ENCODE measurements around the gene CPNE7.

CPNE7 gene

DNA sequence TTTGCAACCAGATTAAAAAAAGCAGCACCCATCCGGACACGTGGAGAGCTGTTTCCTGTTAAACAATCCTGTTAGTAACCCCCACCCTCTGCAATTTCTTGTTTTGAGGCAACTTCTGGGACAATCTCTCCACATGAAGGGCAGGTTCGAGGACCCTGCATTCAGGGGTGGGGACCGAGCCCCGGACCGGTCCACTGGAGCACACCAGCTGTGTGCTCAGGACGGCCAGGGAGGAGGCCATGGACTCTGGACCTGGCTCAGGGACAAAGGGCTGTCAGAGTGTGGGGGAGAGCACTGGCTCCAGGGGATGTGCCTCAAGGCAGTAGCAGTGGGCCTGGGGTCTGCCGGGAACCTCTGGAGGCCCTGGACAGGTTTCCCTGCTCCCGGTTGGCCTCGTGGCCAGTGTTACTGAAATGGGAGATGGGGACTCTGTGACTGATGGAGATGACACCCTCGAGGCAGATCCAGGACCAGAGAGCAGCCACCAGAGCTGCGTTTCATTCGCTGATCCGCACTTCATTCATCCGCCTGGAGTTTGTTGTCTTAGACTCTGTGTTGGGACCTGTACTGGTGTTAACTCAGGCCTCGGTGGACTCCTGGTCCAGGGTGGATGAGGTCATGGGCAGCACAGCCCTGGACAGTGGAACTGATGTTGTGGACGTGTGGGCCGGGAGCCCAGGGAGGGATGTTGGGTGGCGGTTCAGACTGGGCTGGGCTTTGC is 2.9 kb upstream of the CPNE7 start:
- TF ChIP-seq, protein P1, sequence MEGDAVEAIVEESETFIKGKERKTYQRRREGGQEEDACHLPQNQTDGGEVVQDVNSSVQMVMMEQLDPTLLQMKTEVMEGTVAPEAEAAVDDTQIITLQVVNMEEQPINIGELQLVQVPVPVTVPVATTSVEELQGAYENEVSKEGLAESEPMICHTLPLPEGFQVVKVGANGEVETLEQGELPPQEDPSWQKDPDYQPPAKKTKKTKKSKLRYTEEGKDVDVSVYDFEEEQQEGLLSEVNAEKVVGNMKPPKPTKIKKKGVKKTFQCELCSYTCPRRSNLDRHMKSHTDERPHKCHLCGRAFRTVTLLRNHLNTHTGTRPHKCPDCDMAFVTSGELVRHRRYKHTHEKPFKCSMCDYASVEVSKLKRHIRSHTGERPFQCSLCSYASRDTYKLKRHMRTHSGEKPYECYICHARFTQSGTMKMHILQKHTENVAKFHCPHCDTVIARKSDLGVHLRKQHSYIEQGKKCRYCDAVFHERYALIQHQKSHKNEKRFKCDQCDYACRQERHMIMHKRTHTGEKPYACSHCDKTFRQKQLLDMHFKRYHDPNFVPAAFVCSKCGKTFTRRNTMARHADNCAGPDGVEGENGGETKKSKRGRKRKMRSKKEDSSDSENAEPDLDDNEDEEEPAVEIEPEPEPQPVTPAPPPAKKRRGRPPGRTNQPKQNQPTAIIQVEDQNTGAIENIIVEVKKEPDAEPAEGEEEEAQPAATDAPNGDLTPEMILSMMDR (conservative IDR thresholded peaks at IDR 0.05; ENCODE audit: low read length): no peak
- no peak for DNase-seq (ENCODE audit: low read depth)
- no peak overlapping the region for H3K4me3 ChIP-seq (ENCODE audit: low read length)

DNA sequence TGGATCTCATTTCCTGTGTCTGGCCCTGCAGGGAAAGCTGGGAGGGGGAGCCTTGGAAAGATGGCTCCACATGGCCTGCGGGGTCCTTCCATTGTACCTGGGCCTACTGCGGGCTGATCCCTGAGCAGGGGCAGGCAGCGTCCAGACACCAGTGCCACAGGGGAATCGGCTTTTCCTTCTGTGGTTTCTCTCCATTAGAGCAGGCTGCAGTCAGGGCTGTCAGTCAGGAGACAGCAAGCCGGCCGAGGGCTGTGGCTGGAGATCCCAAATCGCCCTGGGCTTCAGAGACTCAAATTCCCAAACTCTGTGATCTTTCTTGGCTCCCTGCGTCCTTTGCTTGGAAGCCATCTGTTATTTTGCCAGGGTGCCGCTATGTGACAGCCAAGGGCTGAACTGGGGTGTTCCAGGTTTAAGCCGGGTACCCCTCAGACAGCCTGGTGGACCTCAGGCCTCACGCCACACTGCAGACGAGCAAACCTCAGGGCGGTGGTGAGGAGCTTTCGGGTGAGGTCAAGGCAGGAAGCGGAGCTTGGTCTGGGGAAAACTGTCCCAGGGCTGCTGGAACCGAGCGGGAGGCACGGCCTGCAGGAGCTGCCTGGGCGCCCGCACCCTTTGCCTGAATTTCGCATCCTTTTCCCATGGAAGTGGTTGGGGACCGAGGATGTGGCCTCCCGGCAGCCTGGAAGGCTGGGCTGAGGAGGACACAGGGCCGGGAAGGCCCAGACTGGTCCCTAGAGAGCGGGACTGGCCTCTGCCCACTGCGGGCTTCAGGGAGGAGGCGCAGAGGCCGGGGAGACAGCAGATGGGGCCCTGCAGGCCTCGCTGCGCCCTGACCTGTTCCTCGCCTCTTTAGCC is 1.5 kb upstream of the CPNE7 start:
- TF ChIP-seq, protein P1 (conservative IDR thresholded peaks at IDR 0.05; ENCODE audit: low read length): no peak
- no peak overlapping the region; the same call in 1 of the 2 replicates for H3K4me3 ChIP-seq (ENCODE audit: low read length)
- no peak for DNase-seq (ENCODE audit: low read depth)

DNA sequence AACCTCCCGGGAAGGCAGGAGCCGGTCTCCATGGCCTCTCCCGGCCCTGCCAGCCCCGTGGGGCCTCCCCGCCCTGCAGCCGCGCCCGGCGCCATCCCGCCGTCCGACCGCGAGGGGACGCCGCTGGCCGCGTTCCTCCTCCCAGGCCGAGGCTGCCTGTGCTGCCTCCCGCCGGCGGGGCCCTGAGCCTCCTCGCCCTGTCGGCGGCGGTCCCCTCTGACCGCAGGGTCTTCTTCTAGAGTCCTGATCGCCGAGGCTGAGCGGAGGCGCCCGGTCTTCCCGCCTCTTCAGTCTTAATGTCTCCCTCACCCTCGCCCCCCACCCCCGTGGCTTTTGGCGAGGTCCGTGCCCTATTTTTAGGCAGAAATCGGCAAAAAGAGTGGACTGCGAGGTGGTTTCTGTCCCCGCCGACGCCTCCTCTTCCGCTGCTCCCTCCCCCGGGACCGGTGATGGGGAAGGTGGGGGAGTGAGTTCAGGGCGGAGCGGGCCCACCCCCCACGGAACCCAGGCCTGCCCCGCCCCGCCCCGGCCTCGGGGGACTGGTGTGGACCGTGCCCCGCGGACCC is 794 bp upstream of the CPNE7 start:
- TF ChIP-seq, protein P1 (conservative IDR thresholded peaks at IDR 0.05; ENCODE audit: low read length): peak; percentile 55
- peak; percentile 63 for DNase-seq (ENCODE audit: low read depth)
- H3K4me3 ChIP-seq (ENCODE audit: low read length): peak overlapping the region; percentile 47

GRCh38 chr16:89576153-89577054 is 846 bp downstream of the CPNE7 start:
- H3K4me3 ChIP-seq (ENCODE audit: low read length): peak overlapping the region; percentile 36
- DNase-seq (ENCODE audit: low read depth): no peak
- TF ChIP-seq, protein P1 (conservative IDR thresholded peaks at IDR 0.05; ENCODE audit: low read length): no peak

DNA sequence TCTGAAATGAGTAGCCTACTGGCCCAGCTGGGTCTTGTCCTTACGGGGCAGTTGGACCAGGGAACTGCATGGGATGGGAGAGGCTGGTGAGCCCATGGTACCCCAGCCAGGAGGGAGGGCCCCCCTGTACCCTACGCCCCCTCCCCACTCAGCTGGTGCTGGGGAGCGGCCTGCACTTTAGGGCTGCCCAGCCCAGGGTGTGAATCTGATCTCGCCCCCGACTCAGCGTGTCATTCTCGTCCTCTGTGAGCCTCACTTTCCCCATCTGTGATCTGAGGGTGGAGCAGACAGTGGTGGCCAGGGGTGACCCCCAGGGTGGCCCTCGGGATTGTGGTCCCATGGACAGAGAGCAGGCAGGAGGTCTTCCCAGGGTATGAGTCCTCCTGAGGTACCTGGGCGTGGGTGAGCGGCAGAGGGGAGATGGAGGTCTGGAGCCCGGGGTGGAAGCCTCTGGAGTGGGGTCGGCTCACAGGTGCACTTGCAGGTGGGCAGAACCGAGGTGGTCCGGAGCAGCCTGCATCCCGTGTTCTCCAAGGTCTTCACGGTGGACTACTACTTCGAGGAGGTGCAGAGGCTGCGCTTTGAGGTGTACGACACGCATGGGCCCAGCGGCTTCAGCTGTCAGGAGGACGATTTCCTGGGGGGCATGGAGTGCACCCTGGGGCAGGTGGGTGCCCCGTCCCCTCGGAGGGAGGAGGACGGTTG is 1.6 kb downstream of the CPNE7 start:
- TF ChIP-seq, protein P1 (conservative IDR thresholded peaks at IDR 0.05; ENCODE audit: low read length): no peak
- DNase-seq (ENCODE audit: low read depth): no peak
- H3K4me3 ChIP-seq (ENCODE audit: low read length): no peak overlapping the region

DNA sequence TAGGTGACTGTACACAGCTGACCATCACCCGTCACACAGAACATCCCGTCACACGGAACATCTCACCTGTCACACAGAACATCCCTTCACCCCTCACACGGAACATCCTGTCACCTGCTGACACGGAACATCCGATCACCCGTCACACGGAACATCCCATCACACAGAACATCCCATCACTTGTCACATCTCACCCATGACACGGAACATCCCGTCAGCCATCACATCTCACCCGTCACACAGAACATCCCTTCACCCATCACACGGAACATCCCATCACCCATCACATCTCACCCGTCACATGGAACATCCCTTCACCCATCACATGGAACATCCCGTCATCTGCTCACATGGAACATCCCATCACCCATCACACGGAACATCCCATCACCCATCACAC is 3.8 kb downstream of the CPNE7 start:
- TF ChIP-seq, protein P1 (conservative IDR thresholded peaks at IDR 0.05; ENCODE audit: low read length): no peak
- DNase-seq (ENCODE audit: low read depth): no peak
- H3K4me3 ChIP-seq (ENCODE audit: low read length): no peak overlapping the region
